Activated CD8-positive, alpha-beta memory T cell treated with anti-CD3 and anti-CD28 coated beads for 1 hour (primary cell): ENCODE data around the gene HSD3B7.
"Not testable (repeated sequence)": the region's sequence is repeated elsewhere in the genome, so short reads cannot be mapped to it uniquely, and the experiment has no call there.

Experiments
- DNase-seq, 2 donors: peaks; one replicate each; pipeline ENCODE4 v3.0.0-alpha.2; 2020; ENCODE audit warnings: low read depth in 1 of 2; ENCODE audit errors: extremely low read depth in 1 of 2

Gene HSD3B7

DNA sequence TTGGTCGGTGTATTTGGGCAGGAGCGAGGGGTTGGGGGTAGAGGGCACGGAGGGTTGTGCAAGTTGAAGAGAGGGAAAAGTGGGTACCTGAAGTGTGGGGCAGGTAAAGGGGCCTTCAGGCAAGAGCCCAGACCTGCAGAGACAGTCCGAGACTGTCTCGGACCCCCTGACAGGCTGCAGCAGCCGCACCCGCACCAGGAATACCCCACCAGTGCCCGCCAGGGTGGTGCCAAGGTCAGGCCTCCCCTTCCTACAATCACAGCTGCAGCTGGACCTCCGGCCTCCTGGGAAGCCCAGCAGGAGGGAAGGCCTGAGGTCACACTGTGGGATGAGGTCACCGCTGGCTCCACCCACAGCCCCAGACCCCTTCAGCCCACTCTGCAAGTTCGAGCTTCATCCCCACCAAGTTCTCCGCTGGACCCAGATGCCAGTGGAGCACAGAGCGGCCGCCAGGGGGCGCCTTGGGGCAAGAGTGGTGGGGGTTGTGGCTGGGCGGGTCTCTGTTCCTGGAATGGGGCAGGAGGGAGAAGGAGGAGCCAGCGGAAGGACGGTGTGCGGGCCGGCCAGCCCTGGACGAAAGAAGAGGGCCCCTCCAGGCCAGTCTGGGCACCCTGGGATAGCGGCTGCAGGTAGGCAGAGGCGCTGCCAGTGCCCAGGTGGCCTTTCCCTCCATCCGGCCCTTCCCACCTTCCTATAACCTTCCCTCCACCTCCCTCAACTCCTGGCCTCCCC lies at the start of gene HSD3B7:
TSS of gene HSD3B7 (plus strand) at position 539 of the 732 bp plus-strand sequence. CDS start 452 bp downstream, outside the sequence.
- peak; percentile 53 to 78 for DNase-seq

DNA sequence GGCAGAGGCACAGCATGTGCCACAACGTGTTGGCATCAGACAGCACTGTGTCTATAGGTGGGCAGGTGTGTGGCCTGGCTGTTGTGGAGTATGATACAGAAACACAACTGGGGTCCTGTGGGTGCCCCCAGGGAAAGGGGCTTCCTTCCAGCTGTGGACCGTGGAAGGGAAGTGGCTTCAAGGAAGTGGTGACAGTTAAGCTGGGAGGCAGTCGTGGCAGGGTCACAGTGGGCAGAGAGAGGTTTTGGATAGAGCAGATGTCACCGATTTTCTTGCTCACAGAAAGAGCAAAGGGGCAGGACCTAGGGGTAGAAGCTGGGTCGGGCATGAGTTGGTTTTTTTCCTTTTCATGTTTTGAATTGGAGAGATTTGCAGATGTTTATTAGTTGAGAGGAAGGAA lies 47.3 kb upstream of the HSD3B7 start:
- DNase-seq: no peak

GRCh38 chr16:30939571-30939970 lies 45.4 kb upstream of the HSD3B7 start:
- not testable (repeated sequence) for DNase-seq

DNA sequence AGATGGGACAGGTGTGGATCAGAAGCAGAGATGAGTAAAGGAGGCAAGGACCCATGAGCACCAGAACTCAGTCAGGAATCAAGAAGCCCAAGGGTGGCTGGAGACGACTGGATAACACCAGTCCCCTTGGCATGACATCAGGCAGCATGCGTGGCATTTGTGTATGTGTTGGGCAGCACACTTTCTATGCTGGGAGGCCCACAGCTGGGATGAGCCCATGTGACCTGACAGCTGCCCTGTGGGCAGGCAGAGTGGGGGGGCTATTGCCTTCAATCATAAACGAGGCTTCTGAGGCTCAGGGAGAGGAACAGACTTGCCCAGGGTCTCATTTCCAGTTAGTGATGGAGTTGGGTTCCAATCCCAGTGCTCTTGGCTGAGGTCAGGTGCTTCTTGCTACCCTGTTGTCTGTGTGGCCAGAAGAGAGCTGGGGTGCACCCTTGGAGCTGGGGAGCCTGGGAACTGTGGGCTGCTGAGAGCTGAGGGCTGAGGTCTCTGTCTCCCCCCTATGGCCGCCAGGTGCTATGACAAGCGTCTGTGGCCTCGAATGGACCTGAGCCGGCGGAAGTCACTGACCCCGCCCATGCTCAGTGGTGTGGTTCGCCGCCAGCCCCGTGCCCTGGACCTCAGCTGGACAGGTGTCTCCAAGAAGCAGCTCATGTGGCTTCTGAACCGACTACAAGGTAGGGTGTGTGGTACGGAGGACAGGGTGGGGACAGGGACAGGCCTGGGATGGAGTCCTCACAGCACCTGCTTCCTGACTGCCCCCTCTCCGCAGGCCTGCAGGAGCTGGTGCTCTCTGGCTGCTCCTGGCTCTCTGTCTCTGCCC lies 43.2 kb upstream of the HSD3B7 start:
- DNase-seq: peak; percentile 21 to 42

- no peak for DNase-seq
These were observed 42.6 kb upstream of the HSD3B7 start for GRCh38 chr16:30942426-30942806.

GRCh38 chr16:30944352-30944751 lies 40.7 kb upstream of the HSD3B7 start:
- no peak for DNase-seq

- no peak for DNase-seq
These were observed 38.1 kb upstream of the HSD3B7 start for GRCh38 chr16:30946671-30947540.

DNA sequence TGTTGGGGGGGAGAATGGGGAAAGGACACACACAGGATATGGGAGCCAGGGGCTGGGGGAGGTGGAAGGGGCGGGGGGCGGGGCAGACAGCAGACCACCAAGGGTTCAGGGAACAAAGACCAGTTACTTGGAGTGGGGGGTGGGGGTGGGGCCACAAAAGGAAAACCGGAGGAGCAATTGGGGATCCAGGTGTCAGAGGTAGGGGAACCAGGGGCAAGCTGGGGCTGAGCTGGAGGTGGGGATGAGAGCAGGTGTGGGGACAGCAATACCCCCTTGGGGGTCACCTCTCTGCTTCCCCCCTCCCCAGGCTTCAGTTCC lies 37.5 kb upstream of the HSD3B7 start:
- no peak for DNase-seq

DNA sequence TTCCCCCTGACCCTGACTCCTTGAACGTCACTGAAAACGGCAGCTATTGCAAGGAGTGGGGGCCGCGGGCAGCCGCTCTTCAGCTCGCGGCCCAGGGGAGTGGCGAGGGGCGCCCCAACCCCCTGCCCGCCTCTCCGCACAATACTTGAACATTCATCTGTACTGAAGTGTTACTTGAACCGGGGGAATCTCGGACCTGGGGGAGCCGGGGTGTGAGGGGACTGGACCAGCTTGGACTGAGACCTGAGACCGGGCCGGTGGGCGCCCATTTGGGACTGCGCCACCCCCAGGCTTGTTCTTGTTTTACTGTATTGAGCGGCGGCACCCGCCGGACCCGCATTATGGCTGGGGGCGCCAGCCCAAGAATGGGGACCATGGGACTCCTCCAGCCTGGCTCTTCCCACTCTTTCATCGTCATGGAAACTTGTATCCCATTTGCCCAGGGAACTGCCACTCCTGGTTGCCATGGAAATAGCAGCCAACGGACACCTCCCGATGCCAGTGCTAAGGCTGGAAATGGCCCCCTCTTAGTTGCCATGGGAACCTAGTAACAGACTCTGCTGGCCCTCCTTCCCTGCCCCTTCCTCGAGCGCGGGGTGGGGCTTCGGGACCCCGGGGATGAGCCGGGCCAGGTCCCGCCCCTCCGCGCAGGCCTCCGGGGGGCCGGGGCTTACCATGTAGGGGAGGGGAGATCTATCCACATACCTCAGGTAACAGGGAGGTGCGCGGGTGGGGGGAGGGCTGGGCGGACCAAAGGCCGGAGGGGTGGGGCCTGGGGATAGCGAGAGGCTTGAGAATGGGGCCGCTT lies 36.9 kb upstream of the HSD3B7 start:
- DNase-seq: no peak

DNA sequence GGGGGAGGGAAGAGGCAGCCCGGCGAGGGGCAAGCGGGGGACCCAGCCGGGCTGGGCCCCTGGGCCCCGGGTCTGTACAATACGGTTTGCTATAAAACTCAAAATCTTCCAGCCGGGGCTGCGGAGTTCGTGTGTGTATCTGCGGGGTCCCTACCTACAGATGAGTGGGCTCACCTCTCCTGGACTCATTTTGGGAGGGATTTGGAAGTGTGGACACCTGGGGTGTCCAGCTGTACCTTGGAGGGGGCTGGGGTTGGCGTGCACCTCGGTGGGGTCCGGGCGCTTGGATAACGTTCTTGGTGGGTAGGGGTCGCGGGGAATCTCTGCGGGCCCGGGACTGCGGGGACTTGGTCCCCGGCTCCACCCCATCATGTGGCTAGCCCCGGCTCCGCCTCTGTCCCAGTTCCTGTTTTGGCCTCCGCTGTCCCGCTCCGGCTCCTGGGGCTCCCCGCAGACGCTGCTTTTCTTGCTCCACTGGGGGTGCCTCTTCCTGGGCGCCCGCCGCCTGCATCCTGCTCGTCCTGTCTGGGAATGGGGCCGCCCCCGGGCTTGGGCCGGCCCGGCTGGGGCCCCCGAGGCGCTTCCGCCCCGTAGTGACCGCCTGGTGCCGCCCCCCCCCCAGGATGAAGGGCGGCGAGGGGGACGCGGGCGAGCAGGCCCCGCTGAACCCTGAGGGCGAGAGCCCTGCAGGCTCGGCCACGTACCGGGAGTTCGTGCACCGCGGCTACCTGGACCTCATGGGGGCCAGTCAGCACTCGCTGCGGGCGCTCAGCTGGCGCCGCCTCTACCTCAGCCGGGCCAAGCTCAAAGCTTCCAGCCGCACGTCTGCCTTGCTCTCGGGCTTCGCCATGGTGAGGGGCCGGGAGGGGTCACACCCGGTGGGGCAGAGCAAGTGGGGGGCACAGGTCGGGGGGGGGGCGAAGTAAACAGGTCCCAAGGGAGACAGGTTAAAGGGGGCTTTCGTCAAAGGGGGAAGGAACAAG lies 36.0 kb upstream of the HSD3B7 start, which contains the start of gene ORAI3:
TSS of gene ORAI3 (plus strand) at position 402 of the 983 bp plus-strand sequence. CDS start at position 624, 222 bp downstream.
- peak in 1 of 2 donors; percentile 28 for DNase-seq

GRCh38 chr16:30949650-30950515 lies 35.1 kb upstream of the HSD3B7 start:
- DNase-seq: no peak

GRCh38 chr16:30950516-30951065 lies 34.4 kb upstream of the HSD3B7 start:
- DNase-seq: no peak

GRCh38 chr16:30951193-30951592 lies 33.8 kb upstream of the HSD3B7 start:
- DNase-seq: no peak

- DNase-seq: no peak
These were observed 33.3 kb upstream of the HSD3B7 start for GRCh38 chr16:30951750-30952149.

DNA sequence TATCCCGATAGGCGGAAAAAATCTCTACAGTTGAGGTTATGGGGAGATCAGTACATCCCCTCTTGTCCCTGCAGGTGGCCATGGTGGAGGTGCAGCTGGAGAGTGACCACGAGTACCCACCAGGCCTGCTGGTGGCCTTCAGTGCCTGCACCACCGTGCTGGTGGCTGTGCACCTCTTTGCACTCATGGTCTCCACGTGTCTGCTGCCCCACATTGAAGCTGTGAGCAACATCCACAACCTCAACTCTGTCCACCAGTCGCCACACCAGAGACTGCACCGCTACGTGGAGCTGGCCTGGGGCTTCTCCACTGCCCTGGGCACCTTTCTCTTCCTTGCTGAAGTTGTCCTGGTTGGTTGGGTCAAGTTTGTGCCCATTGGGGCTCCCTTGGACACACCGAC lies 31.9 kb upstream of the HSD3B7 start:
- DNase-seq: no peak

DNA sequence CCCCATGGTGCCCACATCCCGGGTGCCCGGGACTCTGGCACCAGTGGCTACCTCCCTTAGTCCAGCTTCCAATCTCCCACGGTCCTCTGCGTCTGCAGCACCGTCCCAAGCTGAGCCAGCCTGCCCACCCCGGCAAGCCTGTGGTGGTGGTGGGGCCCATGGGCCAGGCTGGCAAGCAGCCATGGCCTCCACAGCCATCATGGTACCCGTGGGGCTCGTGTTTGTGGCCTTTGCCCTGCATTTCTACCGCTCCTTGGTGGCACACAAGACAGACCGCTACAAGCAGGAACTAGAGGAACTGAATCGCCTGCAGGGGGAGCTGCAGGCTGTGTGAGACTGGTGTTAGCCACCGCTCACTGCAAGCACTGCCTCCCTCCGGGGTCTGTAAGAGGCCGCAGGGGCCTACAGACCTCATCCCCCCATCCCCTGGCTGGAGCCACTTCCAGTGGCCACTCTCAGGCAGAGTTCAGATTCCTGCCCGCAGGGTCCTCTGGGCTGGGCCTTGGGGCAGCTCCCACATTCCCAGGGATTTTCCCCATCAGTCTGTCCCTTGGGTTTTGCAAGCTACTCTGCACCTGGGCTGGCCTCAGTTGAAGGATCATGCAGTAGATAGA lies 31.4 kb upstream of the HSD3B7 start:
- DNase-seq: peak; percentile 19 to 30

GRCh38 chr16:30954993-30955392 lies 30.0 kb upstream of the HSD3B7 start:
- DNase-seq: no peak
